ENCODE data around the gene LSP1. TPM values are rescaled to one million over a fixed set of nuclear protein-coding genes. Genes with fewer than 3 reads are reported as not detected.

Gene LSP1
- total RNA-seq, 1 experiment from 2014 or later = 0.90 TPM

- intact Hi-C loops (cut with micrococcal nuclease; ENCODE audit: unreplicated experiment) = no loop called here
- peak overlapping the region; percentile 80 for H3K27ac ChIP-seq (ENCODE audit: low read length)
- ATAC-seq (peak; percentile 87), DNase-seq (ENCODE audit: low read depth, low spot score) (no peak)
- H3K9me3 ChIP-seq (ENCODE audit: control insufficient read depth, insufficient read depth, low read depth, low read length) = no peaks in the 10 kb centered on the region
- ChIA-PET CTCF (no interaction called here), POLR2A (no interaction called here)
- peaks cover 22% of the 10 kb centered on the region for H3K4me1 ChIP-seq (ENCODE audit: control insufficient read depth, insufficient read depth, low read length)
- in situ Hi-C loops (cut with HindIII; ENCODE audit: low pct_unique_long_range_greater_than_20kb, low sequenced_read_pairs) = no loop called here
- H3K36me3 ChIP-seq (ENCODE audit: control insufficient read depth, insufficient read depth, low read length) = no peaks in the 10 kb centered on the region
- no peaks in the 10 kb centered on the region; the same call in 1 of the 2 replicates for H3K27me3 ChIP-seq (ENCODE audit: control insufficient read depth, insufficient read depth, low read length)
- BruUV-seq (replicated peaks) = no TSS peak
- no peak overlapping the region for H3K4me3 ChIP-seq (ENCODE audit: low read depth in 2 of 2, low read length in 2 of 2)
- no peak for TF ChIP-seq SIN3A (IDR thresholded peaks at IDR 0.05; ENCODE audit: borderline replicate concordance, insufficient read depth, low read depth, low read length)
- TF ChIP-seq POLR2AphosphoS5 (IDR thresholded peaks at IDR 0.05; ENCODE audit: low read depth, low read length) = peak; percentile 49; the same call in 1 of the 2 replicates
These were observed 10.7 kb downstream of the LSP1 start for GRCh38 chr11:1863352-1864216.

GRCh38 chr11:1864231-1864630 is 11.3 kb downstream of the LSP1 start:
- no peak overlapping the region for H3K4me3 ChIP-seq (ENCODE audit: low read depth in 2 of 2, low read length in 2 of 2)
- no peak for TF ChIP-seq CTCF (IDR thresholded peaks at IDR 0.05)
- no peak for TF ChIP-seq REST (IDR thresholded peaks at IDR 0.05; ENCODE audit: insufficient read depth in 1 of 2, low read depth in 2 of 2, low read length in 1 of 2)
- no peak for TF ChIP-seq TCF7L2 (IDR thresholded peaks at IDR 0.05; ENCODE audit: low read depth, low read length)
- TF ChIP-seq POLR2AphosphoS5 (IDR thresholded peaks at IDR 0.05; ENCODE audit: low read depth, low read length) = no peak
- no peak for TF ChIP-seq SIN3A (IDR thresholded peaks at IDR 0.05; ENCODE audit: borderline replicate concordance, insufficient read depth, low read depth, low read length)
- in situ Hi-C loops (cut with HindIII; ENCODE audit: low pct_unique_long_range_greater_than_20kb, low sequenced_read_pairs) (no loop called here), intact Hi-C loops (cut with micrococcal nuclease; ENCODE audit: unreplicated experiment) (no loop called here)
- ChIA-PET POLR2A (no interaction called here), CTCF (no interaction called here)
- H3K4me1 ChIP-seq (ENCODE audit: control insufficient read depth, insufficient read depth, low read length) = peaks cover 22% of the 10 kb centered on the region
- H3K27me3 ChIP-seq (ENCODE audit: control insufficient read depth, insufficient read depth, low read length) = no peaks in the 10 kb centered on the region; the same call in 1 of the 2 replicates
- H3K27ac ChIP-seq (ENCODE audit: low read length) = peak overlapping the region; percentile 48; the same call in 1 of the 2 replicates
- no peaks in the 10 kb centered on the region for H3K36me3 ChIP-seq (ENCODE audit: control insufficient read depth, insufficient read depth, low read length)
- H3K9me3 ChIP-seq (ENCODE audit: control insufficient read depth, insufficient read depth, low read depth, low read length) = no peaks in the 10 kb centered on the region
- DNase-seq (ENCODE audit: low read depth, low spot score) (no peak), ATAC-seq (no peak)
- no TSS peak for BruUV-seq (replicated peaks)

All from Panc1 (cell line).